K562 (cell line): ENCODE results near the gene FDPS. TPM values are rescaled to one million over a fixed set of nuclear protein-coding genes. Genes with fewer than 3 reads are reported as not detected.
A peak's percentile ranks its signal among the peaks of the same experiment; 100 is the strongest.

ENCODE experiments used
- ATF1 ChIP-seq, 2 experiments: fragments of 450-650 bp in 1 of 2; IDR thresholded peaks; 2 replicates each; pipeline ENCODE4 v1.6.1; 2016; ENCODE audit warnings: missing compliant biosample characterization in 1 of 2, missing genetic modification characterization in 1 of 2
- BACH1 ChIP-seq: fragments of 200-800 bp; sonication (Bioruptor generic); IDR thresholded peaks from 2 replicates; pipeline ENCODE4 v1.6.1; 2016; ENCODE audit warnings: missing genetic modification characterization, missing compliant biosample characterization
- CBX1 ChIP-seq: sonication (generic); IDR thresholded peaks from 2 replicates; pipeline ENCODE4 v1.6.1; 2016; ENCODE audit warnings: antibody characterized with exemption, low read depth, mild to moderate bottlenecking
- ERF ChIP-seq: fragments of 450-650 bp; formaldehyde crosslinking; IDR thresholded peaks from 2 replicates; pipeline ENCODE4 v1.4.0; 2020; ENCODE audit warnings: mild to moderate bottlenecking, mixed read lengths
- GABPB1 ChIP-seq: sonication (generic); formaldehyde crosslinking; IDR thresholded peaks from 2 replicates; pipeline ENCODE4 v1.8.0; 2022; ENCODE audit warnings: mild to moderate bottlenecking, missing genetic modification reagents
- HBP1 ChIP-seq: fragments of 450-650 bp; formaldehyde crosslinking; IDR thresholded peaks from 2 replicates; pipeline ENCODE4 v1.4.0; 2022; ENCODE audit warnings: missing genetic modification characterization
- HEY1 ChIP-seq: fragments of 250-450 bp; sonication (Bioruptor Pico); IDR thresholded peaks from 2 replicates; pipeline ENCODE4 v1.5.0; 2020; ENCODE audit warnings: mild to moderate bottlenecking, moderate library complexity, borderline replicate concordance
- ILF3 ChIP-seq: fragments of 450-650 bp; IDR thresholded peaks from 2 replicates; pipeline ENCODE4 v1.6.1; 2018; ENCODE audit warnings: antibody characterized with exemption, mild to moderate bottlenecking, moderate library complexity, borderline replicate concordance
- NR2C1 ChIP-seq, 2 experiments: fragments of 450-650 bp; IDR thresholded peaks; 2 replicates each; pipeline ENCODE4 v1.6.1; 2017; ENCODE audit warnings: mild to moderate bottlenecking in 2 of 2, antibody characterized with exemption in 1 of 2, inconsistent platforms in 1 of 2, missing compliant biosample characterization in 1 of 2, missing genetic modification characterization in 1 of 2
- PRPF4 ChIP-seq: fragments of 200-400 bp; formaldehyde crosslinking; IDR thresholded peaks from one replicate; pipeline ENCODE4 v1.6.1; 2017; ENCODE audit warnings: low read length, low read depth, mild to moderate bottlenecking; ENCODE audit not compliant: insufficient read depth, poor library complexity, severe bottlenecking
- PTTG1 ChIP-seq: fragments of 450-650 bp; IDR thresholded peaks from 2 replicates; pipeline ENCODE4 v1.6.1; 2016; ENCODE audit warnings: low read depth, mild to moderate bottlenecking, missing genetic modification characterization, missing compliant biosample characterization
- RB1 ChIP-seq: fragments of 450-650 bp; IDR thresholded peaks from 2 replicates; pipeline ENCODE4 v1.6.1; 2017; ENCODE audit warnings: low read depth, mild to moderate bottlenecking
- RBBP5 ChIP-seq: fragments of 200-600 bp; sonication (generic); IDR thresholded peaks from 2 replicates; pipeline ENCODE4 v1.6.1; 2012; ENCODE audit warnings: borderline replicate concordance, mild to moderate bottlenecking, low read length, control low read depth, inconsistent platforms; ENCODE audit not compliant: insufficient read depth, poor library complexity, severe bottlenecking
- RBFOX2 ChIP-seq: fragments of 200-400 bp; formaldehyde crosslinking; IDR thresholded peaks from 2 replicates; pipeline ENCODE4 v1.6.1; 2017; ENCODE audit warnings: low read depth, mild to moderate bottlenecking, low read length, moderate library complexity
- SIX5 ChIP-seq, 2 experiments: IDR thresholded peaks; 2 replicates each; pipeline ENCODE4 v1.6.1; 2011; ENCODE audit warnings: low read length in 2 of 2, borderline replicate concordance in 1 of 2, low read depth in 1 of 2, mild to moderate bottlenecking in 1 of 2, moderate library complexity in 1 of 2; ENCODE audit not compliant: insufficient read depth in 1 of 2
- STAT6 ChIP-seq: sonication (generic); formaldehyde crosslinking; IDR thresholded peaks from 2 replicates; pipeline ENCODE4 v1.8.1; 2023; ENCODE audit warnings: mild to moderate bottlenecking, missing genetic modification reagents
- TAF7 ChIP-seq: fragments of 450-650 bp; IDR thresholded peaks from 2 replicates; pipeline ENCODE4 v1.6.1; 2016; ENCODE audit warnings: missing genetic modification characterization, missing compliant biosample characterization
- TOE1 ChIP-seq, 2 experiments: fragments of 450-650 bp in 1 of 2; sonication (generic) in 1 of 2; formaldehyde crosslinking in 1 of 2; IDR thresholded peaks; 2 replicates each; pipeline versions ENCODE4 v1.7.1 to v1.8.0; 2016 to 2022; ENCODE audit warnings: borderline replicate concordance in 2 of 2, mild to moderate bottlenecking in 2 of 2, antibody characterized with exemption in 1 of 2, inconsistent platforms in 1 of 2, low read depth in 1 of 2, missing genetic modification reagents in 1 of 2, moderate library complexity in 1 of 2
- XRCC5 ChIP-seq: fragments of 200-400 bp; formaldehyde crosslinking; IDR thresholded peaks from 2 replicates; pipeline ENCODE4 v1.6.1; 2017; ENCODE audit warnings: low read depth, mild to moderate bottlenecking, low read length
- ZNF12 ChIP-seq: sonication (generic); formaldehyde crosslinking; IDR thresholded peaks from 2 replicates; pipeline ENCODE4 v1.4.0; 2020; ENCODE audit warnings: mild to moderate bottlenecking, missing genetic modification reagents
- ZNF24 ChIP-seq: fragments of 450-650 bp; IDR thresholded peaks from 2 replicates; pipeline ENCODE4 v1.6.1; 2016
- ZNF583 ChIP-seq: fragments of 250-450 bp; sonication (Bioruptor Pico); IDR thresholded peaks from 2 replicates; pipeline ENCODE4 v1.4.0; 2020
- ZNF644 ChIP-seq: fragments of 200-800 bp; sonication (Bioruptor generic); IDR thresholded peaks from 2 replicates; pipeline ENCODE4 v1.6.1; 2016; ENCODE audit warnings: low read depth, missing genetic modification characterization, missing compliant biosample characterization
- polyA plus RNA-seq, 8 experiments: library from polyadenylated mRNA; depleted of rRNA in 4 of 8; stranded (reverse) in 5 of 8; unstranded in 3 of 8; fragments of >200 nt; fragmentation: Nextera tagmentation in 2 of 8; fragmentation: Illumina TruSeq in 1 of 8; extraction: Ambion mirVana in 2 of 8; extraction: Trizol in 1 of 8; gene quantifications; 2 replicates each; pipeline versions ENCODE4 v1.2.1 to v1.2.3, GENCODE V29; 2011 to 2014; ENCODE audit warnings: inconsistent platforms in 1 of 8, missing spikeins in 1 of 8
- total RNA-seq, 7 experiments: library from RNA; depleted of rRNA in 6 of 7; stranded (reverse); fragments of >200 nt in 6 of 7; fragmentation: Illumina TruSeq in 2 of 7; extraction: Trizol in 2 of 7; gene quantifications; 2 replicates each; pipeline versions ENCODE4 v1.2.1 to v1.2.3, GENCODE V29; 2011 to 2021; ENCODE audit warnings: low replicate concordance in 1 of 7

The FDPS gene
- total and polyA plus RNA-seq, 9 of the 15 experiments (the other 6 are each of a cell fraction or from before 2014, with no cell fraction given): 247 to 884 (median 360) TPM

DNA sequence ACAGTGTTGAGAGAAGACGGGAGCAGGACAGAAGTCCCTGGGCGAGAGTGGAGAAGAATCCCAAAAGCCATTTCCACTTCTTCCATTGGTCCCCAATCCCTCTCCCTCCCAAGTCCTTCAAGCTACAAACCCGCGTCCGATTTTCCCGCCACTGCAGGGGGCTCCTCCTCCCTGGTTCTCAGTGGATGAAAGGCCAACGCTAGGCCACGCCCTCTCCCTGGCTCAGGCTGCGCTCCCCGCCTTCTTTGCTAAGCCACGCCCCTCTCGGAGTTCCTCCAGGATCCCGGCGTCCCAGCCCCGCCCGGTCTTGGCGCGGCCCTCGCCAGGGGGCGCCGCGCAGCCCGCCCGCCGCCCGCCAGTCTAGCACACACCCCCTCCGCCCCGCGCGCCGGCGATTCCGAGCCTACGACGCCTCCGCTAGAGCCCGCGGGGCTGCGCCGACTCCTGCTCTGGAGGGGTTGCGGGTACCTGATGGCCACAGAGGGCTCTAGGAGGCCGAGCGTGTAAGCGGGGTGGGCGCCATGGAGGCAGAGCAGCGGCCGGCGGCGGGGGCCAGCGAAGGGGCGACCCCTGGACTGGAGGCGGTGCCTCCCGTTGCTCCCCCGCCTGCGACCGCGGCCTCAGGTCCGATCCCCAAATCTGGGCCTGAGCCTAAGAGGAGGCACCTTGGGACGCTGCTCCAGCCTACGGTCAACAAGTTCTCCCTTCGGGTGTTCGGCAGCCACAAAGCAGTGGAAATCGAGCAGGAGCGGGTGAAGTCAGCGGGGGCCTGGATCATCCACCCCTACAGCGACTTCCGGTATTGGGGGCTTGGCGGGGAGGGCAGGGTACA, 31.4 kb upstream of the FDPS start, which contains the start of gene HCN3 (continued):
- TF ChIP-seq NR2C1 (IDR thresholded peaks at IDR 0.05) (no peak), NR2C1 (tag; IDR thresholded peaks at IDR 0.05) (no peak), HEY1 (CRISPR knock-in tag) (no peak), ZNF644 (tag) (no peak), RBBP5 (peak; percentile 51), TOE1 (IDR thresholded peaks at IDR 0.05; ENCODE audit: borderline replicate concordance) (no peak), TOE1 (CRISPR knock-in tag; IDR thresholded peaks at IDR 0.05; ENCODE audit: borderline replicate concordance, low read depth) (no peak), XRCC5 (peak; percentile 73; the same call in 1 of the 2 replicates), RBFOX2 (peak; percentile 58), ZNF24 (0 out of 2 replicates have a peak, but pooled peaks have one; percentile 33), GABPB1 (CRISPR knock-in tag) (peak; percentile 10; the same call in 1 of the 2 replicates), TAF7 (no peak), RB1 (peak; percentile 98), ILF3 (no peak), ATF1 (CRISPR knock-in tag; IDR thresholded peaks at IDR 0.05) (no peak), ATF1 (tag; IDR thresholded peaks at IDR 0.05) (peak; percentile 54), STAT6 (CRISPR knock-in tag) (0 out of 2 replicates have a peak, but pooled peaks have one; percentile 18), ZNF583 (CRISPR knock-in tag) (no peak), BACH1 (tag) (no peak), ZNF12 (no peak), PTTG1 (tag) (no peak), SIX5 (IDR thresholded peaks at IDR 0.05; ENCODE audit: borderline replicate concordance in 1 of 2, insufficient read depth in 1 of 2, low read depth in 1 of 2, low read length in 2 of 2) (no peak), CBX1 (peak; percentile 47; the same call in 1 of the 2 replicates), PRPF4 (no peak), HBP1 (CRISPR knock-in tag) (no peak), ERF (CRISPR knock-in tag) (no peak)
